ENCODE measurements around the gene GUCA2A. TPM values are rescaled to one million over a fixed set of nuclear protein-coding genes. Genes with fewer than 3 reads are reported as not detected.
A peak's percentile ranks its signal among the peaks of the same experiment; 100 is the strongest.

GUCA2A gene
- total and polyA plus RNA-seq, 2 of the 13 experiments (the other 11 are each of a cell fraction or from before 2014, with no cell fraction given), result not detected

DNA sequence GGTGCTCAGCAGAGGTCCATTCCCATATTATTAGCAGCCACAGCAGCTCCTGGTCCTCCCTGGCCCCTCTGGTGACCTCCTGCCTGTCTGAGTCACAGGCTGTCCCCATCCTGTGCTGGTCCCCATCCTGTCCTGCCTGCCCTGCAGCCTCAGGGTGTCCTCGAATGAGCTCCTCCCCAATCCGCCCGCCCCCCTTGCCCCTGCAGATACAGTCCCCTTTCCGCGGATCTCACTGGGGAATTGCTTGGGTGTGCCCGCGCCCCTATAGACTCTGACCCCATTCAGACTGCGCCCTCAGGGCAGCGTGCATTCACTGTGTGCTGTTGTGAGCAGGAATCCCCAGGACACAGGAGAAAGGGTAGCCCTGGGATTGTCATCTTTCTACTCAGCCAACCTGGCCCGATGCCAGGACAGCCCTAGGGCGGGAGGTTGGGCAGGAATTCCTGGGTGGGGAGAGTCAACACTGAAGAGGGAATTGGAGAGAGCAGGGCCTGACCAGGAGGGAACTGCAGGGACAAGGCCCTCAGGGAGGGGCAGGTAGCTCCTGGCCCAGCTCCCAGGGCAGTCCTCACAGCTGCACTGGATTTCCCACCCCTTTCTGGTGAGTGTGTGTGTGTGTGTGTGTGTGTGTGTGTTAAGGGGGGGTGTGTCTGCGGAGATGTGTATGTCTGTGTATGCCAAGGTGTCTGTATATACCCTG lies 1.1 kb upstream of the GUCA2A start (continued):
- TF ChIP-seq, protein P1, sequence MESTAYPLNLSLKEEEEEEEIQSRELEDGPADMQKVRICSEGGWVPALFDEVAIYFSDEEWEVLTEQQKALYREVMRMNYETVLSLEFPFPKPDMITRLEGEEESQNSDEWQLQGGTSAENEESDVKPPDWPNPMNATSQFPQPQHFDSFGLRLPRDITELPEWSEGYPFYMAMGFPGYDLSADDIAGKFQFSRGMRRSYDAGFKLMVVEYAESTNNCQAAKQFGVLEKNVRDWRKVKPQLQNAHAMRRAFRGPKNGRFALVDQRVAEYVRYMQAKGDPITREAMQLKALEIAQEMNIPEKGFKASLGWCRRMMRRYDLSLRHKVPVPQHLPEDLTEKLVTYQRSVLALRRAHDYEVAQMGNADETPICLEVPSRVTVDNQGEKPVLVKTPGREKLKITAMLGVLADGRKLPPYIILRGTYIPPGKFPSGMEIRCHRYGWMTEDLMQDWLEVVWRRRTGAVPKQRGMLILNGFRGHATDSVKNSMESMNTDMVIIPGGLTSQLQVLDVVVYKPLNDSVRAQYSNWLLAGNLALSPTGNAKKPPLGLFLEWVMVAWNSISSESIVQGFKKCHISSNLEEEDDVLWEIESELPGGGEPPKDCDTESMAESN (CRISPR knock-in tag; conservative IDR thresholded peaks at IDR 0.05), result no peak
- TF ChIP-seq JARID2 (CRISPR knock-in tag; IDR thresholded peaks at IDR 0.05; ENCODE audit: insufficient replicate concordance), result no peak
- no peak for TF ChIP-seq ONECUT2 (CRISPR knock-in tag; IDR thresholded peaks at IDR 0.05)
- TF ChIP-seq, protein P2, sequence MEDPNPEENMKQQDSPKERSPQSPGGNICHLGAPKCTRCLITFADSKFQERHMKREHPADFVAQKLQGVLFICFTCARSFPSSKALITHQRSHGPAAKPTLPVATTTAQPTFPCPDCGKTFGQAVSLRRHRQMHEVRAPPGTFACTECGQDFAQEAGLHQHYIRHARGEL (CRISPR knock-in tag; IDR thresholded peaks at IDR 0.05), result no peak
- TF ChIP-seq JUN (CRISPR knock-in tag; IDR thresholded peaks at IDR 0.05), result no peak
- TF ChIP-seq, protein P3, sequence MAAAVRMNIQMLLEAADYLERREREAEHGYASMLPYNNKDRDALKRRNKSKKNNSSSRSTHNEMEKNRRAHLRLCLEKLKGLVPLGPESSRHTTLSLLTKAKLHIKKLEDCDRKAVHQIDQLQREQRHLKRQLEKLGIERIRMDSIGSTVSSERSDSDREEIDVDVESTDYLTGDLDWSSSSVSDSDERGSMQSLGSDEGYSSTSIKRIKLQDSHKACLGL (CRISPR knock-in tag; IDR thresholded peaks at IDR 0.05), result 0 out of 2 replicates have a peak, but pooled peaks have one; percentile 18
- peak; percentile 30; the same call in 1 of the 2 replicates for TF ChIP-seq SALL1 (CRISPR knock-in tag; IDR thresholded peaks at IDR 0.05)
- 0 out of 2 replicates have a peak, but pooled peaks have one; percentile 13 for TF ChIP-seq ZBTB38 (CRISPR knock-in tag; IDR thresholded peaks at IDR 0.05)
- TF ChIP-seq SOX6 (IDR thresholded peaks at IDR 0.05), result no peak
- TF ChIP-seq SOX6 (CRISPR knock-in tag; IDR thresholded peaks at IDR 0.05), result peak; percentile 36; the same call in 1 of the 2 replicates
- TF ChIP-seq MYC (CRISPR knock-in tag; IDR thresholded peaks at IDR 0.05; ENCODE audit: borderline replicate concordance), result no peak
- TF ChIP-seq, protein P4, sequence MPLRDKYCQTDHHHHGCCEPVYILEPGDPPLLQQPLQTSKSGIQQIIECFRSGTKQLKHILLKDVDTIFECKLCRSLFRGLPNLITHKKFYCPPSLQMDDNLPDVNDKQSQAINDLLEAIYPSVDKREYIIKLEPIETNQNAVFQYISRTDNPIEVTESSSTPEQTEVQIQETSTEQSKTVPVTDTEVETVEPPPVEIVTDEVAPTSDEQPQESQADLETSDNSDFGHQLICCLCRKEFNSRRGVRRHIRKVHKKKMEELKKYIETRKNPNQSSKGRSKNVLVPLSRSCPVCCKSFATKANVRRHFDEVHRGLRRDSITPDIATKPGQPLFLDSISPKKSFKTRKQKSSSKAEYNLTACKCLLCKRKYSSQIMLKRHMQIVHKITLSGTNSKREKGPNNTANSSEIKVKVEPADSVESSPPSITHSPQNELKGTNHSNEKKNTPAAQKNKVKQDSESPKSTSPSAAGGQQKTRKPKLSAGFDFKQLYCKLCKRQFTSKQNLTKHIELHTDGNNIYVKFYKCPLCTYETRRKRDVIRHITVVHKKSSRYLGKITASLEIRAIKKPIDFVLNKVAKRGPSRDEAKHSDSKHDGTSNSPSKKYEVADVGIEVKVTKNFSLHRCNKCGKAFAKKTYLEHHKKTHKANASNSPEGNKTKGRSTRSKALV (CRISPR knock-in tag; IDR thresholded peaks at IDR 0.05), result no peak
- TF ChIP-seq, protein P5, sequence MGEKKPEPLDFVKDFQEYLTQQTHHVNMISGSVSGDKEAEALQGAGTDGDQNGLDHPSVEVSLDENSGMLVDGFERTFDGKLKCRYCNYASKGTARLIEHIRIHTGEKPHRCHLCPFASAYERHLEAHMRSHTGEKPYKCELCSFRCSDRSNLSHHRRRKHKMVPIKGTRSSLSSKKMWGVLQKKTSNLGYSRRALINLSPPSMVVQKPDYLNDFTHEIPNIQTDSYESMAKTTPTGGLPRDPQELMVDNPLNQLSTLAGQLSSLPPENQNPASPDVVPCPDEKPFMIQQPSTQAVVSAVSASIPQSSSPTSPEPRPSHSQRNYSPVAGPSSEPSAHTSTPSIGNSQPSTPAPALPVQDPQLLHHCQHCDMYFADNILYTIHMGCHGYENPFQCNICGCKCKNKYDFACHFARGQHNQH (CRISPR knock-in tag; IDR thresholded peaks at IDR 0.05), result peak; percentile 36; the same call in 1 of the 2 replicates

All from HepG2 (cell line).